GM19395 (cell line): Measurements from ENCODE around the gene MPG.
"Not testable (repeated sequence)": the region's sequence is repeated elsewhere in the genome, so short reads cannot be mapped to it uniquely, and the experiment has no call there.

Experiments used
- ATAC-seq: cut with Tn5 transposase; IDR thresholded peaks from one replicate; pipeline ENCODE4 v1.9.1; 2021; ENCODE audit warnings: mild to moderate bottlenecking, moderate library complexity; ENCODE audit not compliant: unreplicated experiment

MPG gene

GRCh38 chr16:77807-78443, at the start of gene MPG:
MPG (plus strand) TSS chr16:78225; CDS start chr16:78310, 85 bp downstream.
- ATAC-seq: peak; percentile 59

- ATAC-seq: not testable (repeated sequence)
Observed at GRCh38 chr16:30627-31026, 47.4 kb upstream of the MPG start.

DNA sequence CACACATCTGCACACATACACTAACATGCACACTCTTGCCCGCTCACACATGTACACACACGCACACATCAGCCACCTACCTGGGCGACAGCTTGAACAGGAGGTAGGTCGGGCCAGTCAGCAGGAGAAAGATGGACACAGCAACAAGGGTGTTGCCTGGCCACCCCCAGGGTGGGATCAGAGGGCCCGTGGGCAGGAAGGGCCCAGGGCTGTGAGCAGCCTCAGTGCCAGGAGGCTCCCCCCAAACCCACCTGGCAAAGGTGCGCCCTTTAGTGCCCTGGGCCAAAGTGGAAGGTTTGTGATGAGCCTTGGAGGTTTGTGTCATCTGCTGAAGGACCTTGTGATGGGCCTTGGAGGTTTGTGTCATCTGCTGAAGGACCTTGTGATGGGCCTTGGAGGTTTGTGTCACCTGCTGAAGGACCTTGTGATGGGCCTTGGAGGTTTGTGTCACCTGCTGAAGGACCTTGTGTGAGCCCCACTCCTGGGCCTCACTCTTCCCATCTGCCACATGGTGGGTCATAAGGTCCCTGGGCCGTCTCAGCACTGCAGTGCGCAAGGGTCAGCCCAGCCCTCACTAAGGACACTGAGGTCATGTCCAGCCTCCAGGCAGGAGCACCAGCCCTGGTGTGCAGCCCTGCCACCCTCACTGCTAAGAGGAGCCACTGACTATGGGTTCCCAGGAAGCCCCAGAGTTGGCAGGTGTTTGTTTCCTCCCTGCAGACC, 44.7 kb upstream of the MPG start:
- not testable (repeated sequence) for ATAC-seq

DNA sequence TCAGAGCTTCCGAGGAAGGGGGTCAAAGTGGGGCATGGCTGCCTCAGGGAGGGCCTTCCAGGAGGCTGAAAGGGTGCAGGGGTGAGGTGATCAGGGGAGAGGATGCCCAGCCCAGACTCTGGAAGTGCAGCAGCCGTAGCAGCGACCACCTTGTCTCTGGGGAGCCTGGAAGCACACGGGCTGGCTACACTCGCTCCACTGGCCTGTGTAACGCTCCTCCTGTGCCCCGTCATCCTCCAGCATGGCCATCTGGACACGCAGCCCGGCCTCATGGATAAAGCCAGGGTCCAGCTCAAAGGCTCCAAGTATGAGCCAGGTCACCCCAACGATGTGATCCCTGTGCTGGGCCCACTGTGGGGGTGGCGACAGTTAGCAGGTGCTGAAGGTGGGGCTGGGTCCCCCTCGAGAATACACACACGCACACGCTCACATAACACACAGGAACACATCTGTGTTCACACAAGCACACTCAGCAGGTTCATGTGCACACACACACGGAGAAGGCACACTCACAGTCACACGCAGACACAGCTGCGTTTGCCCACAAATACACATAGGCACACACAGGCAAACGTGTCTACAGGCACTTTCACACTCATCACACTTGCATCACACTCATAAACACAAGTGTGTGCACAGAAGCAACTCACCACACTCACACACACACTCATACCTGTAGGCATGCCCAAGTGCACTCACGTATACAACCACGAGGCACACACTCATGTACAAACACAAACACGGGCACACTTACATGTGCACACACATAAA, 44.0 kb upstream of the MPG start:
- no peak for ATAC-seq

DNA sequence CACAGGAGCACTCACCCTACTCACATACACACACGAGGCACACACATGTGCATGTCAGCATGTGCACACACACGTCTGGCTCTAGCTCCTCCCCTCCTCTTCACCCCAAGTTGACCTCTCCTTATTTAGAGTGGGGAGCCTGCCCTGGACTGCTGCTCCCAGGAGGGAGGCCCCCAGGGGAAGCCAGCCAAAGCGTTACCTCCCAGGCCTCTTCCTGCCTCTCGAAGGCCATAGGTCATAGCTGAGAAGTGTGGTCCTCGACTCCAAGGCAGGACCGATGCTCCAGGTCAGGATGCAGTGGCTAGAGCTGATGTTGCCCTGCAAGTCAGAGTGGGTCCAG, 43.4 kb upstream of the MPG start:
- no peak for ATAC-seq

DNA sequence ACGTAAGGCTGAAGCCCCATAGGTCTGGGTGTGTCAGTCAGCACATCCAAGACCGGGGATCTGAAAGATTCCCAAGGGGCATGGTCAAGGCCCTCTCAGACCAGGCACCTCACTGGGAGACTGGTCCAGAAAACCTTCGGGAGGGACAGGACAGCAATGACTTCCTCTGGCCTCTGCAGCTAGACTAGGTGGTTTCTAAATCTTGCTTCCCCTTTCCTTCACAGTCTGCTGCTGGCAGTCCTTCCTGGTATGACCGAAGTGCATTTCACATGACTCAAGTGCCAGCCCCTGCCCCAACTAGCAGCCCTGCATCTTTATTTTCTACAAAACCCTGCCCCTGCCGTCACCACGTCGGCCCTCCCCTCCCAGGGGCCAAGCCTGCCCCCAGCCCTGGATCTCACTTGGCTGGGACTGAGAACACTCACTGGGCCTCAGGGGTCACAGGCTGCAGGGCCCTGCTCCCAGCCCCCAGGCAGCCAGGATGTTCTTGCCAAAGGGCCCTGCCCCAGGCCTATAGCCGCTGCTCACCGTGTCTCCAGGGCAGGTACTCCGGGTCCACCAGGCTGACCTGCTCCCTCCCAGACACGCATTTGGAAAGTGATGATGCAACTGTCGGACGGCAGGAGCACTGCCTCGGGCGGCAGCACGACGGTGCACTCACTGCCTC, 42.9 kb upstream of the MPG start:
- no peak for ATAC-seq

- no peak for ATAC-seq
Observed at GRCh38 chr16:35678-36305, 42.2 kb upstream of the MPG start.

- no peak for ATAC-seq
Observed at GRCh38 chr16:36336-36984, 41.6 kb upstream of the MPG start.

DNA sequence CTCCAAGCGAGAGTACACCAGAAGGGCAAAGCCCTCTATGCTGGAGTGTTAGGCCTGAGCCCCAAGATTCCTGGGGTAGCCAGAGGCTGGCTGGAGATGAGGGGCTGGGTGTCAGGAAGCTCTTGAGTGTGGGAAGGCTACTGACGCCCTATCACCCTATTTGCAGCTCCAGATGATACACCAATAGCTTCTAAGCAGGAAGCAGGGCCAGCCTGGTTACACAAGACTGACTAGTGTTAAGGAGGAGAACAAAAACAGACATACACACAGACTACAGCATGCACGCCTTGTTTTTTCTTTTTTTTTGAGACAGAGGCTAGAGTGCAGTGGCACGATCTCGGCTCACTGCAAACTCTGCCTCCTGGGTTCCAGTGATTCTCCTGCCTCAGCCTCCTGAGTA, 40.5 kb upstream of the MPG start:
- no peak for ATAC-seq

GRCh38 chr16:38206-38605, 39.8 kb upstream of the MPG start:
- ATAC-seq: not testable (repeated sequence)

GRCh38 chr16:38941-39892, 38.8 kb upstream of the MPG start:
- peak; percentile 70 for ATAC-seq

- no peak for ATAC-seq
Observed at GRCh38 chr16:41439-42068, 36.5 kb upstream of the MPG start.

DNA sequence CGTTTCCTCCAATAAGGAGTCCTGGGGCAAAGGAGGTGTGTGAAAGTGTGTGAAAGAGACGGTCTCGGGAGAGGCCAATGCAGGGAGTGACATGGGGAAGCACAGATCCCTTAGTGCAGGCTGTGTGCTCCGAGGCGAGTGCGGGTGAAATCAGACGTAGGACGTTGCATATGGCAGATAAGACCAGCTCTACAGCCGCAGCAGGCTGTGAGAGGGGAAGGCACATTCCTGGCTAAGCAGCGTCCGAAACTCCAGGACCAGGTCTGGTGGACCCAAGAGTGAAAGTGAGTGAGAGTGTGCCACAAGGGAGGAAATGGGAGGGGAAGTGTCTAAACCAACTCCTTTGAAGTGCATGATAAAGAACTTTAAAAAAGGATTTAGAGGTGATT, 36.0 kb upstream of the MPG start:
- no peak for ATAC-seq

DNA sequence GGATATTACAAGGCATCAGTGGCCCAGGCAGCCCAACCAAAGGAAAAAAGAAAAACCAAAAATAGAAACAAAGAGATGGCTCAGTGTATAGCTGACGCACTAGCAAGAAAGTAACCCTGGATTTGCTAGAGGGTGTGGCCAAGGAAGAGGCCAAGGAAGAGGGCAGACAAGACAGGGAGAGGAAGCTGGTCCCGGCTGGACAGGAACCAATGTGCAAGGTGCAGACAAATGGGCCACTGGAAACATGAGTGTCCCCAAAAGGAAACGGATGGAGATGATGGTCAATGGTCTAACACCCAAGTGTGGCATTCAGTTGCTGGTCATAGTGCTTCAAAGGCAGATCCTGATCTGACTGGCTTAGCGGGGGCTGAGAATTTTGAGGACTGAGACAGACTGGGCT, 35.3 kb upstream of the MPG start:
- no peak for ATAC-seq

GRCh38 chr16:43294-43693, 34.7 kb upstream of the MPG start:
- no peak for ATAC-seq

- ATAC-seq: no peak
Observed at GRCh38 chr16:44655-45054, 33.4 kb upstream of the MPG start.

DNA sequence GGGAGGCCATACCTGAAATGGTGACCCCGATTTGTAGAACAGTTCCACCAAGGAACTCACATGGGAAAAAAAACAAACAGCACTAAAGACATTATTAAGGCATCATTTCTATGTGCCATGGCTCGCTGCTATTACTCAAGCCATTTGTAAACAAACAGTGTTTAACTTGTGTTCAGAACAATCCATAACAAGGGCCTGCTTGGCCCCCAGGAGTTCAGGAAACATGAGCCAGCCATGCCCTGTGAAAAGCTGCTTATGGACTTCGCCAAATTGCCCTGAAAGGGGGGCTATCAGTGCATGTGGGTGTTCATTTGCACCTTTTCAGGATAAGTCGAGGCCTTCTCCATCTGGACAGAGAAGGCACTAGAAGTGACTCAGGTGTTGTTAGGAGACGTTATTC, 32.6 kb upstream of the MPG start:
- no peak for ATAC-seq

DNA sequence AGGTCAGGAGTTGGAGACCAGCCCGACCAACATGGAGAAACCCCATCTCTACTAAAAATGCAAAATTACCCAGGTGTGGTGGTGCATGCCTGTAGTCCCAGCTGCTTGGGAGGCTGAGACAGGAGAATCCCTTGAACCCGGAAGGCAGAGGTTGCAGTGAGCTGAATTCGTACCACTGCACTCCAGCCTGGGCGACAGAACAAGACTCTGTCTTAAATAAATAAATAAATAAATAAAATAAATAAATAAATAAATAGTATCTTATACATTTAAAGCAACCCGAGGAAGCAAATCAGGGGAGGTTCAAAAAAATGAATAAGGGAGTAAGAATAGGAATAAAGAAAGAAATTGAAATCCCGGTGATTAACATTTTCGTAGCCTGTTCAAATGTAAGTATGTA, 31.5 kb upstream of the MPG start:
- ATAC-seq: not testable (repeated sequence)

GRCh38 chr16:47234-47633, 30.8 kb upstream of the MPG start:
- ATAC-seq: no peak
